DND-41 (cell line): ENCODE data around the gene RGS3.

Experiments
- EZH2 ChIP-seq: IDR thresholded peaks from 3 replicates; pipeline ENCODE4 v1.6.1; 2012; ENCODE audit warnings: borderline replicate concordance, low read depth, mild to moderate bottlenecking, moderate library complexity, low read length, inconsistent platforms; ENCODE audit not compliant: severe bottlenecking
- TF ChIP-seq, protein P1 (sequence below): IDR thresholded peaks from 2 replicates; pipeline ENCODE4 v1.5.1; 2012; ENCODE audit warnings: borderline replicate concordance, low read length, moderate library complexity, mild to moderate bottlenecking; ENCODE audit not compliant: poor library complexity, severe bottlenecking; ENCODE audit errors: extremely low read depth

DNA sequence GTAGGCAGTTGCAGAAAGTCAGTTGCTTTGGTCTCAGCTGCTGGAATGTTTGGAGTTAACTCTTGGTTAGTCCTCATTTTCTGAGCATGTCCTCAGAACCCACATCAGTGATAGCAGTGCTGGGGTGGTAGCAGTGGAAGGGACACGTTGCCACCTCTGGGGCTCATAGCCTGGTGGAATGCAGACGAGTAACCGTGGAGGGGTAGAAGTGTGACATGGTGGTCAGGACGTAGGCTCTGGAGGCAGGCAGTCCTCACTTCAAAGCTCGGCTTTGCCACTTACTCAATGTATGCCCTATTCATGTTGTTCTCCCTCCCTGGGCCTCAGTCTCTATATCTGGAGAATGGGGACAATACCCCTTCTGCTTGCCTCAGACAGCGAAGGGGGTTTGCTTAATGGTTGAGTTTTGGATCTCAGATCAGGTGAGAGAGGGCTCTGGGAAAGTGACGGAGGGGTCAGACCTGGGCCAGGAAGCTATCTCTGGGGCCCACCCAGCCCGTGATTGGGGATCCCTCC lies 62.8 kb downstream of the RGS3 start:
- TF ChIP-seq, protein P1, sequence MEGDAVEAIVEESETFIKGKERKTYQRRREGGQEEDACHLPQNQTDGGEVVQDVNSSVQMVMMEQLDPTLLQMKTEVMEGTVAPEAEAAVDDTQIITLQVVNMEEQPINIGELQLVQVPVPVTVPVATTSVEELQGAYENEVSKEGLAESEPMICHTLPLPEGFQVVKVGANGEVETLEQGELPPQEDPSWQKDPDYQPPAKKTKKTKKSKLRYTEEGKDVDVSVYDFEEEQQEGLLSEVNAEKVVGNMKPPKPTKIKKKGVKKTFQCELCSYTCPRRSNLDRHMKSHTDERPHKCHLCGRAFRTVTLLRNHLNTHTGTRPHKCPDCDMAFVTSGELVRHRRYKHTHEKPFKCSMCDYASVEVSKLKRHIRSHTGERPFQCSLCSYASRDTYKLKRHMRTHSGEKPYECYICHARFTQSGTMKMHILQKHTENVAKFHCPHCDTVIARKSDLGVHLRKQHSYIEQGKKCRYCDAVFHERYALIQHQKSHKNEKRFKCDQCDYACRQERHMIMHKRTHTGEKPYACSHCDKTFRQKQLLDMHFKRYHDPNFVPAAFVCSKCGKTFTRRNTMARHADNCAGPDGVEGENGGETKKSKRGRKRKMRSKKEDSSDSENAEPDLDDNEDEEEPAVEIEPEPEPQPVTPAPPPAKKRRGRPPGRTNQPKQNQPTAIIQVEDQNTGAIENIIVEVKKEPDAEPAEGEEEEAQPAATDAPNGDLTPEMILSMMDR = no peak
- TF ChIP-seq EZH2 = no peak
